ENCODE data around the gene GNAI3.

GRCh38 chr1:109611308-109611990 lies 63.0 kb downstream of the GNAI3 start:
- no peak for TF ChIP-seq CTCF (IDR thresholded peaks at IDR 0.05)
- no peak for TF ChIP-seq POLR2AphosphoS5 (IDR thresholded peaks at IDR 0.05)

All from upper lobe of left lung (tissue), 4 donors.